NCI-H1105 treated with DMSO at 0.1 percent for 48 hours (cell line): ENCODE measurements around the gene MRGPRG.
"Not testable (repeated sequence)": the region's sequence is repeated elsewhere in the genome, so short reads cannot be mapped to it uniquely, and the experiment has no call there.

Experiments used
- DNase-seq: peaks from one replicate; lab custom pipeline; 2025; lab: John Stamatoyannopoulos, UW

MRGPRG gene

GRCh38 chr11:3218483-3219280 is at the start of gene MRGPRG:
MRGPRG (minus strand) TSS chr11:3218813; CDS start chr11:3218813, 0 bp downstream.
- no peak for DNase-seq

DNA sequence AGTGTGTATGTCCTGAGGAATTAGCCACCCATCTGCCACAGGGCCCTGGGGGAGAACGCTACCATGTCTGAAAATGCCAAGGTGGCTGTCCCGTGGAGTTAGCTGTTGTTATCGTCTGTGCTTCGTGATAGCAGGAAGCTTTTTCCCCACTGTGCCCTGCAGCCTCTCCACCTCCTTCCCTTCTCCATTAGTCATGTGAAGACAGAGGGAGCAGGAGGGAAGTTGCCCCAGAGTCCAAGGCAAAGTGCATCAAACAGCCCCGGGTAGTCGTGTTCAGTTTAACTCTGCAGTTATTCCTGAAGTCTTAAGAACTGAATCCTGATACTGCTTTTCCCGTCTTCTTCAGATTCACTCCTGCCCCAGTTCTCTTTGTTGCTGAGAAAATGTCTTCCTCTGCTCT is 43.9 kb upstream of the MRGPRG start:
- DNase-seq: not testable (repeated sequence)

DNA sequence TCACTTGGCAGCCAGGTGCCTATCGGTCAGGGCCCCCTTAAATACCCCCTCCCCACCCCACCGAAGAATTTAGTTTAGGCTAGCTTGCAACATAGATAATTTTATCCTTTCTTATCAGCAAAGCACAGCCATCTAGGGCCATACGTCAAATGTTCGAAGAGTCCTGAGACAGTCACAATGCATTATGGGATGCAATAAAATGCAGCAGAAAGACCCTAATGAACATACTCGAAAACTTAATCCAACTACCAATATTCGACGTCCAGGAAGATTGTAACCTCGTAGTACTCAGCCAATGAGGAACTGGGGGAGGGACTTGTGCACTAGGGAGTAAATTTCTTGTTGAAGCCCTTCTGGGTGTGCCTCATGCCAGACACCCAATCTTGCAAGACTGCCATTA is 43.2 kb upstream of the MRGPRG start:
- DNase-seq: not testable (repeated sequence)

- DNase-seq: not testable (repeated sequence)
Observed at GRCh38 chr11:3257509-3257908, 38.9 kb upstream of the MRGPRG start.

GRCh38 chr11:3255241-3255640 is 36.6 kb upstream of the MRGPRG start:
- DNase-seq: not testable (repeated sequence)

DNA sequence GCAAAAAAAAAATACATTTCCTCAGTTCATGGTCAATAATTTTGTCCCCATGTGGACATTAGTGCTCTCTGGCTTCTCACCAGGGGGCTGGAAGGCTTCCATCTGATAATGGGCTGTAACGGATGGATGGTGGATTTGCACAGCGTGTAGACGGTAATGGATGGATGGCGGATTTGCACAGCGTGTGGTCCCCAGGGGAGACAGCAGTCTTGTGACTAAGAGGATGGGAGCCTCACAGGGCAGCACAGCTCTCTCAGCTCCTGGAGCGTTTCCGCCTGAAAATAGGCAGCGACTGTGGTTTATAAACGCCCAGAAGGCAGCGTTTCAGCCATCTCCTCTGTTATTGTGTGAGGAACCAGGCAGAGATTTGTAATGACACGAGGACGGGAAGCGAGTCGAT is 36.2 kb upstream of the MRGPRG start:
- DNase-seq: not testable (repeated sequence)

GRCh38 chr11:3245071-3245470 is 26.5 kb upstream of the MRGPRG start:
- no peak for DNase-seq

DNA sequence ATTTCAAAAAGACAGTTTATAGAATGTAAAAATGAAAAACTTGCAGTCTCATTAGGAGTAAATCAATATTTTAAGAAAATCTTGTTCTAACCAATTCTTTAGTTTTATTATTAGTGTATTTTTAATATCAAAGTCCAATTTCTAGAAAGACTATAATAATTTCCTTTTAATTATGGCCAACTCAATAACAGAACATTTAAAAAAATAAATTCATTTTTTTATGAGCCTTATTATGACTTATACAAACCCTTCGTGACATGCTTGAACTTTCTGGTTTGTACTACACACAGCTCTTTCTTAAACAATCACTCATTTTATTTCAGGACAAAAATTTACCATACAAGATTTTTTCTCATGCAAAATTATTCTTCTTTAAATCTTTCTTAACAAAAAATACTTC is 25.3 kb upstream of the MRGPRG start:
- DNase-seq: no peak

DNA sequence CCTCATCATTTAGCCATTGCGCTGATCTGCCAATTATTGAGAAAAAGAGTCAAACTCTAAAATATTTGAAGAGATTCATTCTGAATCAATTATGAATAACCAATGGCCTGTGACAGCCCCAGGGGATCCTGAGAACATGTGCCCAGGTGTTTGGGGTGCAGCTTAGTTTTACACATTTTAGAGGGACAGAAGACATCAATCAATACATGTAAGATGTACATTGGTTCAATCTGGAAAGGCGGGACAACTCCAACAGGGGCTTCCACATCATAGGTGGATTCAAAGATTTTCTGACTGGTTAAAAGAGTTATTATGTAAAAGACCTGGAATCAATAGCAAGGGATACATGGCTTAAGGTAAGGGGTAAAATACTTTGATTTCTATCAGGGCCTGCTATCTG is 18.5 kb upstream of the MRGPRG start:
- DNase-seq: no peak

DNA sequence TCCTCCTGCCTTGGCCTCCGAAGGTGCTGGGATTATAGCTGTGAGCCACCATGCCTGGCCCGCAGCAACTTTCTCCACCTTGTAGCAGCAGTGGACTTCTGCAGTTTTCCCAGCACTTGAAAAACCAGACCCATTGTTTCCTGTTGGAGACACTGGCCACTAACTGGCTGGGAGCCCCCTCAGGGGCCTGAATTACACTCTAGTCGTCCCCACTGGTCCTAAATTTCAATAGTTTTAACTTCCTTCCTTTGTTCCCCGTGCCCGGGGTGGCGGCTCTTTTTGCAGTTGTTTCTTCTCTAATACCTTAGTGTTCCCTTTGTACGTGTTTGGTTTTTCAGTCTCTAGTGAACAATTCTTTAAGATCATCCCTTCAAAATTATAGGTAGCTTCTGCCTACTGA is 16.2 kb upstream of the MRGPRG start:
- no peak for DNase-seq

DNA sequence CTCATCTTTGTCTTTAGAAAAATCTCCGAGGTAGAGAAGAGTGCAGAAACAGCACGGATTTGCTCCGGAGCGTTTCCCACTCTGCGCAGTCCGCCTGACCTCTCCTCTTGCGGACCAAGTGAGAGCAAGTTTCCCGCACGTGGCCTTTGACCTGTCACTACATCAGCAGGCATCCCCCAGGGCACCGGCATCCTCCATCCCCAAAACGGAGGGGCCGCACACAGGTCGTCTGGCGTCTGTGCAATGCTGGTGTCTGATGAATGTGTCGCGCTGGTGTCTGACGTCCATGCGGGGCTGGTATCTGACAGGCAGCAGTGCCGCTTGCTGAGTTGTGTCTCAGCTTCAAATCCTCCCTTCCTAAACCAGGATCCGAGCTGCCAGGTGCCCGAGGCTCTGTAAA is 14.3 kb upstream of the MRGPRG start:
- DNase-seq: no peak

GRCh38 chr11:3231851-3232744 is 13.5 kb upstream of the MRGPRG start, which contains the start of gene MRGPRE:
MRGPRE (minus strand) TSS chr11:3232417; CDS start chr11:3228799, 3,618 bp downstream.
- DNase-seq: no peak

GRCh38 chr11:3231550-3231850 is 12.9 kb upstream of the MRGPRG start:
- no peak for DNase-seq

- no peak for DNase-seq
Observed at GRCh38 chr11:3230636-3231549, 12.3 kb upstream of the MRGPRG start.

DNA sequence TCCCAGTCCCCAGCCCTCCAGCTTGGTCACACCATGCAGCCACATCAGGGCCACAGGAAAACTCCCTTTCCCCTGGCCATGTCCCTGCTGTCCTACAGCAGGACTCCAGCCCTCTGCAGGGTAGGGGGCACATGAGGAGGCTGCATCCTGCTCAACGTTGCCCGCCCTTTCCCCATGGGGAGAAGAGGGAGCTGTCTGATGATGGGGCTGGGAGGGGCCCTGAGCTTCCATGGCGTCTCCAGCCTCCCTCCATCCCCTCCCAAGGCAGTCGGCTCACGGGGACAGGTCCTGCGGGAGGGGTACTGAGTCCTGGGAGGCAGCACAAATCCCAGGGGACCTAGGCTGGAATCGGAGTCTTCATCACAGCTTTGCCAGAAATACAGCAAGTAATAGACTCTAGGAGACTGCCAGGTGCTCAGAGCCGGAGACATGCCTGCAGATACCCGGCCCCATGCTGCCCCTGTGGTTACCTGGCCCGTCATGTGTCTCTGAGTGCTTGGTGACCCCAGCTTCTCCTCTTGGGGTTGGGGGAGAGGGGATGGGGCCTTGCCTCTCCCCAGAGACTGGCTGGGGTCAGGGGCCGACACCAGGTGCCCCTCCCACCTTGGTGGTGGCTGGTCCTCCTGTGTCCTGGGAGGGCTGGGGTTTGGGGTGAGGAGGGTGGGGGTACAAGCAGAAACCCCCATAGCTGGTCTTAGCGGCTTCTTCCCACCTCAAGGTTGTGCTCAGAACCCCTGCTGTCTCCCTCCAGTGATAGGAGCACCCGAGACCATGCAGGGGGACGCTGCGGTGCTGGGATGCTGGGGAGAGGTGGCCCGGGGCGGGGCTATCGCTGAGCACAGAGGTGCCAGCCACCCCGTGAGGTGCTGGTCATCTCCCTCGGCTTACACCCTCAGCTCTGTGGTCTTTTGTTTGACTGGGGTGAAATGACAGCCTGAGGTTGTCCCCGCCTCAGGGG is 11.3 kb upstream of the MRGPRG start:
- DNase-seq: no peak

DNA sequence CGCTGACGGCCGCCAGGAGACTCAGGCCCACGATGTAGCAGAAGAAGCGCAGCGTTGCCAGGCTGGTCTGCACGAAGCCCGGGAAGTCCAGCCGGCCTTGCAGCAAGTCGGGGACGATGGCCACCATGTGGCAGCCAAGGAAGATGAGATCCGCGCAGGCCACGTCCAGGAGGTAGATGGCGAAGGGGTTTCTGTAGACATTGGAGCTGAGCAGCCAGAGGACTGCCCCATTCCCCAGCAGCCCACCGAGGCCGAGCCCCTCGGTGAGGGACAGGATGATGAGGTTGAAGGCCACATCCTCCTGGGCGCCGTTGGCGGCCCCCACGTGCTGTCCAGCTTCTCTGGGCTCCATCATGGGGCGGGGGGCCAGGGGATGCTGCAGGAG is 9.8 kb upstream of the MRGPRG start:
- no peak for DNase-seq

GRCh38 chr11:3227568-3228444 is 9.2 kb upstream of the MRGPRG start:
- DNase-seq: no peak

DNA sequence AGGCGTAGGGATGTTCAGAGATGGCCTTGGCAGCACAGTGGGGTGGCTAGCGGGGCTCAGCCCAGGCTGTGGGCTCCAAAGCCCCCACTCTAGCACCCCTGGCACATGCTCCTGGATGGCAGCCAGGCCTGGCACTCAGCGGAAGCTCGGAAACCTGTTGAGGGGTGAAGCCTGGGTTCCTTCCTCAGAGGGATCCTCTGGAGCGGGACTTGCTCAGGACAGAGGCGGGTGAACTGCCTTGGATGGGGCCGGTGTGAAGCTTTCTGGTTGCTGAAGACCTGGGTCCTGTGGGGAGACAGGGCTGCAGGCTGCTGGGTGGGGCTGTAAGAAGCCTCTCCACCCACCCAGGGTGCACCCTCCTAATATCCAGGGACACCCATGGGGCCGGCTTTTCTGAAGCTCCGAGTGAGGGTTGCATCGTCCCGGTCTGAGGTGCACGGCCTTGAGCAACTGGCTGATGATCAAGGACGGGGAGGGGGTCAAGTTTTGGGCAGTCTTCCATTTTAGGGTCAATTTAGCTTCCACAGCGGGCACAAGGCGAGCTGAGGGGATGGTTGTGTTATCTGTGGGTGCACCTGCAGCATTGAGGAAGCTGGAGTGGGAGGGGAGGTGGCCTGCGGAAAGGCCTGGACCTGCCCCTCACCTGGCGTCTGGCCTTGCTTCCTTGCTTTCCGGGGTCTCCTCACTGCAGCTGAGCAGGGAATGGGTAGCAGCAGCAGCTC is 8.4 kb upstream of the MRGPRG start:
- no peak for DNase-seq
